ENCODE results near the gene HPD. TPM values are rescaled to one million over a fixed set of nuclear protein-coding genes. Genes with fewer than 3 reads are reported as not detected.
"Not testable (repeated sequence)": the region's sequence is repeated elsewhere in the genome, so short reads cannot be mapped to it uniquely, and the experiment has no call there.

Gene HPD
- 0.11 TPM in 1 of 2 replicates, not detected in the other for total RNA-seq (2014; rRNA removed; shearing (Covaris generic))

DNA sequence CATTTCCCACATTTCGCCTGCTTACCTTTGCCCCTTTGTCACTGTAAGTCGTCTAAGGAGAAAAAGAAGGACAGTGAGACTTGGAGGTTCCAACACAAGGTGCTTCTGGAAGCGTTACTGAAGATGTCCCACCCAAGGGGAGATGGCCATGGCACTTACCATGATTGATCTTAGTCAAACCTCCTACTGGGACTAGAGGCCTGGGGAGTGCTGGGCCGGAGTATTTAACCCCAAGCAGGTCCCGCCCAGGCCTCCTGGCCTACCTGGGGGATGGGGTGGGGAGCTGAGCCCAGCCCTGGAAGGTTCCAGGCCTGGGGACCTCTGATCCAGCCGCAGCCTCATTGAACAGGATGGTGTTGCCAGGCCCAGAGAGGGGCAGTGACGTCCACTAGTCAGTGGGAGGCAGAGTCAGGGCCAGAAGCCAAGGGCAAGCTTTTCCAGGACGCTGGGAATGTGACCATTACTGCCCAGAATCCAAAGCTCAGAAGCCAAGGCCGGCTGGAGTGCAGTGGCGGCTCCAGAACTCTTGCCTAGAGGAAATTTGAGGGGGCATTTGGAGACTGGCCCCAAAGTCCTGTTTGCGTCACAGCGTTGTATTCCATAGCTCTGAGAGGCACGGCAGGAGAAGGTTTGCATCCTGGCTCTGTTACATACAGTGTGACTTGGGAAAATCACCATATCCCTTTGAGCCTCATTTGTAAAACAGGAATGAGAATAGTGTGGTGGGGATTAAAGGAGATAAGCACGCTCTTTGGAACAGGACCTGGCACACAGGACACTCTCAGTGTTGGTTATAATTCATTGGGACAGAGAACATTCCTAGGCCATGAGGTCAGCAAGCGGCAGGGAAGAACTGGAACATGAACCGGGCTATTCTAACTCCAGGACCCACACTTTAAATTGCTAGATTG is at the start of gene HPD:
Gene HPD (minus strand): TSS at position 198 of the 911 bp plus-strand sequence. CDS start 36 bp downstream, at position 162.
- no peak within 1 kb of the TSS for H3K27ac ChIP-seq
- H3K9me3 ChIP-seq (replicated peaks), result no peaks in the 10 kb centered on the region
- no peaks in the 10 kb centered on the region for H3K36me3 ChIP-seq
- peak; percentile 46 to 58 for DNase-seq (ENCODE audit: low read depth in 1 of 2, low spot score in 2 of 2)
- H3K4me1 ChIP-seq (replicated peaks), result peaks cover 18% of the 10 kb centered on the region
- no peaks in the 10 kb centered on the region for H3K27me3 ChIP-seq (replicated peaks)
- no peak within 1 kb of the TSS for H3K4me3 ChIP-seq

GRCh38 chr12:121905746-121906145 is 47.1 kb upstream of the HPD start:
- no peak for DNase-seq (ENCODE audit: low read depth in 1 of 2, low spot score in 2 of 2)
- no peaks in the 10 kb centered on the region for H3K4me1 ChIP-seq (replicated peaks)
- no peaks in the 10 kb centered on the region for H3K9me3 ChIP-seq (replicated peaks)
- H3K36me3 ChIP-seq, result peaks cover 75% of the 10 kb centered on the region
- H3K27ac ChIP-seq, result no peak overlapping the region
- no peak overlapping the region for H3K4me3 ChIP-seq
- no peaks in the 10 kb centered on the region for H3K27me3 ChIP-seq (replicated peaks)

DNA sequence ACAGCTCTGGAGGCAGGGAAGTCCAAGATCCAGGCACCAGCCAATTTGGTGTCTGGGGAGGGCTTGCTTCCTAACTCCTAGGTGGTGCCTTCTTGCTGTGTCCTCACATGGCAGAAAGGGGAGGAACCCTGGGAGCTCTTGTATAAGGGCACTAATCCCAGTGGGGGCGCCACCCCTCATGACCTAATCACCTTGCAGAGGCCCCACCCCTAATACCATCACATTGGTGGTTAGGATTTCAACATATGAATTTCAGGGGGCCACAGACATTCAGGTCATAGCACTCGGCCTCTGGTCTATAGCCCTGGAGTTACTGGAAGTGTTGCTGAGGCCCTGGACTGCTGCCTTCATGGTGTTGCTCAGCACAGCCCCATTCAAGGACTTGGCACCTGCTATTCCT is 44.5 kb upstream of the HPD start:
- H3K27ac ChIP-seq, result no peak overlapping the region
- H3K9me3 ChIP-seq (replicated peaks), result no peaks in the 10 kb centered on the region
- H3K4me1 ChIP-seq (replicated peaks), result no peaks in the 10 kb centered on the region
- no peak for DNase-seq (ENCODE audit: low read depth in 1 of 2, low spot score in 2 of 2)
- H3K4me3 ChIP-seq, result no peak overlapping the region
- no peaks in the 10 kb centered on the region for H3K27me3 ChIP-seq (replicated peaks)
- peaks cover 77% of the 10 kb centered on the region for H3K36me3 ChIP-seq

- no peak overlapping the region for H3K4me3 ChIP-seq
- no peaks in the 10 kb centered on the region for H3K27me3 ChIP-seq (replicated peaks)
- peaks cover 86% of the 10 kb centered on the region for H3K36me3 ChIP-seq
- no peak for DNase-seq (ENCODE audit: low read depth in 1 of 2, low spot score in 2 of 2)
- H3K27ac ChIP-seq, result no peak overlapping the region
- peaks cover under 1% of the 10 kb centered on the region; the same call in 1 of the 2 replicates for H3K4me1 ChIP-seq (replicated peaks)
- H3K9me3 ChIP-seq (replicated peaks), result no peaks in the 10 kb centered on the region
Measured at GRCh38 chr12:121899590-121899989, 40.9 kb upstream of the HPD start.

DNA sequence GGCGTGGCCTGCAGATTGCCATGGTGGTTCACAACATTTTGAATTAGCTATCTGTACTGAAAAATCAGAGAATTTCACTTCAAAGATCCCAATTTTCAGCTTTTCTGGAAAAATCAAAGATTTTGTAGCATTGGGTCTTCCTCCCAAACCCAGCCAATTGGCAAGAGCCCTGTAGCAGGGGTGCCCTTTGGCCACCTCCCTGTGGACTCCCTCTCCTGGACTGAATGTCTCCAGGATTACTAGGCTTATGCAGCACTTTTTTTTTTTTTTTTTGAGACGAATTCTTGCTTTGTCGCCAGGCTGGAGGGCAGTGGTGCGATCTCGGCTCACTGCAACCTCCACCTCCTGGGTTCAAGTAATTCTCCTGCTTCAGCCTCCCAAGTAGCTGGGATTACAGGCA is 39.6 kb upstream of the HPD start:
- no peak overlapping the region for H3K27ac ChIP-seq
- peaks cover 82% of the 10 kb centered on the region for H3K36me3 ChIP-seq
- no peaks in the 10 kb centered on the region for H3K27me3 ChIP-seq (replicated peaks)
- no peak for DNase-seq (ENCODE audit: low read depth in 1 of 2, low spot score in 2 of 2)
- peaks cover 13% of the 10 kb centered on the region for H3K4me1 ChIP-seq (replicated peaks)
- no peak overlapping the region for H3K4me3 ChIP-seq
- H3K9me3 ChIP-seq (replicated peaks), result no peaks in the 10 kb centered on the region

DNA sequence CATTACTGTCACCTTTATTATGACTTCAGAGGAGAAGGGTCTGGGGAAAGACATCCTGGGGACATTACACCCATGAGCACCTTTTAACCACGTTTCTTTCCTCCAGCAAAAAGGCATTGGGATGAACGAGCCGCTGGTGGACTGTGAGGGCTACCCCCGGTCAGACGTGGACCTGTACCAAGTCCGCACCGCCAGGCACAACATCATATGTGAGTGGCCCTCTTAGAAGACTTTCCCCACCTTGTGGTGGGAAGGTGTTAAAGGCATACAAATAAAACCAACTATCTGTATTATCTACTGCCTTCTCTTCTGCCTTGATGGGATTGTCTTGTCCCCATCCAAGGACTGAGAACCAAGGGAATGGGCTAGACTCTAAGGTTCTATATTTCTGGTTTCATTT is 36.0 kb upstream of the HPD start:
- no peak overlapping the region for H3K27ac ChIP-seq

GRCh38 chr12:121893961-121894460 is 35.4 kb upstream of the HPD start:
- Histone ChIP-seq H3K27me3 (replicated peaks) (no peaks in the 10 kb centered on the region), H3K4me3 (no peak overlapping the region), H3K36me3 (peaks cover 54% of the 10 kb centered on the region), H3K9me3 (replicated peaks) (no peaks in the 10 kb centered on the region), H3K27ac (peak overlapping the region; percentile 37), H3K4me1 (replicated peaks) (peaks cover 24% of the 10 kb centered on the region)
- peak; percentile 55 to 58 for DNase-seq (ENCODE audit: low read depth in 1 of 2, low spot score in 2 of 2)

More for the DNA sequence above, 36.0 kb upstream of the HPD start:
- DNase-seq (ENCODE audit: low read depth in 1 of 2, low spot score in 2 of 2), result no peak
- peaks cover 21% of the 10 kb centered on the region for H3K4me1 ChIP-seq (replicated peaks)
- H3K9me3 ChIP-seq (replicated peaks), result no peaks in the 10 kb centered on the region
- no peak overlapping the region for H3K4me3 ChIP-seq
- no peaks in the 10 kb centered on the region for H3K27me3 ChIP-seq (replicated peaks)
- H3K36me3 ChIP-seq, result peaks cover 60% of the 10 kb centered on the region

DNA sequence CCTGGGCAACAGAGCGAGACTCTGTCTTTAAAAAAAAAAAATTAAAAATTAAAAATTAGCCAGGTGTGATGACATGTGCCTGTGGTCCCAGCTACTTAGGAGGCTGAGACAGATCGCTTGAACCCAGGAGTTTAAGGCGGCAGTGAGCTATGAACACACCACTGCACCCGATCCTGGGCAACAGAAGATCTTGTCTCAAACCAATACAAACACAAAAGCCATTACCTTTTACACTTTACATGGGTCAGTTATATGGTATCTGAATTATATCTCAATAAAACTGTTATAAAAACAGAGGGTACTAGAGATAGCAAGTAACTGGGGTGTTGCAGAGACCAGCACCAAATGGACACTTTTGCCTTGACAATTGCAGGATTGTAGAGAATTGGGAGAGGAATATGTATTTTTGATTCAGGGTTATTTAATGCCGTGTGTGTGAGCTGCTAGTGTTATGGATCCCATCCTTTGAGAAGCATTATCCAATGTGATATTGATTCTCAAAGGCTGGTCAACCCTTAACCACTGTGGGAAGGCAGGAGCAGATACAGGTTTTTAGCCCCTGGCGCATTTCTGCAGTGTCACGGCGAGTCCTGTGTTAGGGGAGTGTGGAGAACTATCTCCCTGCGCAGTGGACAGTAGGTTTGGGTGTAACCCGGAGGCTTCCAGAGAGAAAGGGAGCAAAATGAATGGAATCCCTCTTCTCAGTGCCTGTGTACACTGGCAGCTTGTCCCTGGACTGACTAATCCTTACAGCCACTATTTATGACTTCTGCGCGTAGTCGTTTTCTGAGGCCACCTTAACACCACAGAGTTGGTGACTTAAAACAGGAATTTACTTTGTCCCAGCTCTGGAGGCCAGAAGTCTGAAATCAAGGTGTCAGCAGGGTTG is 34.3 kb upstream of the HPD start:
- Histone ChIP-seq H3K36me3 (peaks cover 49% of the 10 kb centered on the region), H3K4me3 (no peak overlapping the region), H3K27me3 (replicated peaks) (no peaks in the 10 kb centered on the region), H3K27ac (peak overlapping the region; percentile 37; the same call in 1 of the 2 replicates), H3K4me1 (replicated peaks) (peaks cover 28% of the 10 kb centered on the region), H3K9me3 (replicated peaks) (no peaks in the 10 kb centered on the region)
- no peak for DNase-seq (ENCODE audit: low read depth in 1 of 2, low spot score in 2 of 2)

DNA sequence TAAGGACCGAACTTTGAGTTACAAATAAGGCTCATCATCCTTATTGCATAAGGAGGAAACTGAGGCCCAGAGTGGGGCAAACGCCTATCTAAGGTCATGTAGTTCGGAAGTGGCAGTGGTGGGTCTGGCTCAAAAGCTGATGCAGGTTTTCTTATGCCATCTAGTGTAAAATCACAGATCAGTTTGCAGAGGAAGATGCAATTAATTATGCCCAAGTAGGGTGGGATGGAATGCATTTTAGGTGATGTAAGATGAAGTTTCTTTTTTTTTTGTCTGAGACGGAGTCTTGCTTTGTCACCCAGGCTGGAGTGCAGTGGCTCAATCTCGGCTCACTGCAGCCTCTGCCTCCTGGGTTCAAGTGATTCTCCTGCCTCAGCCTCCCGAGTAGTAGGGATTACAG is 31.0 kb upstream of the HPD start:
- not testable (repeated sequence) for H3K27me3 ChIP-seq (replicated peaks); H3K9me3 ChIP-seq (replicated peaks); DNase-seq (ENCODE audit: low read depth in 1 of 2, low spot score in 2 of 2); H3K27ac ChIP-seq
- peak overlapping the region; percentile 77 for H3K4me3 ChIP-seq
- H3K4me1 ChIP-seq (replicated peaks), result peaks cover 29% of the 10 kb centered on the region
- peaks cover 22% of the 10 kb centered on the region for H3K36me3 ChIP-seq

DNA sequence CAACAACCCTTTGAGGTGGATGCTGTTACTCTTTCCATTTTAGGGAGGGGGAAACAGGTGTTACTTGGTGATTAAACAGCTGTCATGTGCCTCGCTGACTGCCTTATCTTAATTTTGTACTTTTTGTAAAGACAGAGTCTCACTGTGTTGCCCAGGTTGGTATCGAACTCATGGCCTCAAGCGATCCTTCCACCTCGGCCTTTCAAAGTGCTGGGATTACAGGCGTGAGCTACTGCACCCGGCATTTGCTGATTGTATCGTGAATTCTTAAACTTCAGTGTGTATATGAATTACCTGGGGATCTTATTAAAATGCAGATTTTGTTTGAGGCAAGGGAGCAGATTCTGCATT is 30.6 kb upstream of the HPD start:
- Histone ChIP-seq H3K9me3 (replicated peaks) (no peaks in the 10 kb centered on the region), H3K27me3 (replicated peaks) (no peaks in the 10 kb centered on the region), H3K4me3 (peak overlapping the region; percentile 77), H3K27ac (peak overlapping the region; percentile 72; the same call in 1 of the 2 replicates), H3K36me3 (peaks cover 18% of the 10 kb centered on the region), H3K4me1 (replicated peaks) (peaks cover 25% of the 10 kb centered on the region)
- no peak for DNase-seq (ENCODE audit: low read depth in 1 of 2, low spot score in 2 of 2)

GRCh38 chr12:121888478-121889273 is 30.0 kb upstream of the HPD start, which contains the start of gene PSMD9:
PSMD9 (plus strand) TSS chr12:121888790; CDS start chr12:121888857, 67 bp downstream.
- Histone ChIP-seq H3K4me3 (peak within 1 kb of the TSS; percentile 77), H3K9me3 (replicated peaks) (no peaks in the 10 kb centered on the region), H3K27me3 (replicated peaks) (no peaks in the 10 kb centered on the region), H3K27ac (peak within 1 kb of the TSS; percentile 72), H3K36me3 (peaks cover 16% of the 10 kb centered on the region), H3K4me1 (replicated peaks) (peaks cover 20% of the 10 kb centered on the region)
- peak; percentile 94 to 97 for DNase-seq (ENCODE audit: low read depth in 1 of 2, low spot score in 2 of 2)

- H3K9me3 ChIP-seq (replicated peaks), result no peaks in the 10 kb centered on the region
- no peak for DNase-seq (ENCODE audit: low read depth in 1 of 2, low spot score in 2 of 2)
- 0 out of 2 replicates have a peak overlapping the region, but pooled peaks have one; percentile 3 for H3K27ac ChIP-seq
- H3K27me3 ChIP-seq (replicated peaks), result no peaks in the 10 kb centered on the region
- H3K4me3 ChIP-seq, result peak overlapping the region; percentile 77
- peaks cover 14% of the 10 kb centered on the region for H3K4me1 ChIP-seq (replicated peaks)
- peaks cover 16% of the 10 kb centered on the region for H3K36me3 ChIP-seq
Measured at GRCh38 chr12:121888083-121888477, 29.4 kb upstream of the HPD start.

GRCh38 chr12:121885129-121885528 is 26.5 kb upstream of the HPD start:
- H3K4me3 ChIP-seq; H3K27me3 ChIP-seq (replicated peaks); H3K27ac ChIP-seq; DNase-seq (ENCODE audit: low read depth in 1 of 2, low spot score in 2 of 2); H3K9me3 ChIP-seq (replicated peaks); H3K36me3 ChIP-seq: not testable (repeated sequence)
- peaks cover 12% of the 10 kb centered on the region for H3K4me1 ChIP-seq (replicated peaks)

Data from SJSA1 (cell line).